SK-N-MC (cell line): ENCODE measurements around the gene PDE11A.
"Not testable (repeated sequence)": the region's sequence is repeated elsewhere in the genome, so short reads cannot be mapped to it uniquely, and the experiment has no call there.

ENCODE experiments used
- DNase-seq: peaks from one replicate; pipeline ENCODE4 v3.0.0-alpha.2; 2011; ENCODE audit warnings: low read depth, low spot score
- H3K27ac ChIP-seq: fragments of 200-600 bp; sonication (generic); 2 replicates; pipeline ENCODE4 v1.5.1; 2016; ENCODE audit warnings: mixed run types
- H3K36me3 ChIP-seq: fragments of 200-600 bp; sonication (generic); 2 replicates; pipeline ENCODE4 v1.6.1; 2017; ENCODE audit warnings: antibody characterized with exemption, low read length, mixed read lengths; ENCODE audit not compliant: insufficient read depth
- H3K4me3 ChIP-seq: fragments of 200-600 bp; sonication (generic); 2 replicates; pipeline ENCODE4 v1.5.1; 2016
- H3K9ac ChIP-seq: fragments of 200-600 bp; sonication (generic); 2 replicates; pipeline ENCODE4 v1.8.0; 2017; ENCODE audit warnings: mixed run types, mixed read lengths; ENCODE audit not compliant: insufficient read length
- H3K9me3 ChIP-seq: fragments of 200-600 bp; sonication (generic); 2 replicates; pipeline ENCODE4 v1.6.1; 2017; ENCODE audit warnings: low read depth, mild to moderate bottlenecking, antibody characterized with exemption, low read length, moderate library complexity, mixed read lengths
- EZH2 ChIP-seq: fragments of 200-600 bp; sonication (generic); IDR thresholded peaks from one replicate; pipeline ENCODE4 v1.6.1; 2017; ENCODE audit warnings: antibody characterized with exemption
- FOXP2 ChIP-seq: optimal IDR thresholded peaks from 2 replicates; pipeline ENCODE3; 2011; ENCODE audit warnings: mild to moderate bottlenecking, moderate library complexity; ENCODE audit not compliant: insufficient read depth; ENCODE audit errors: extremely low read length, control extremely low read depth
- POLR2AphosphoS5 ChIP-seq: IDR thresholded peaks from 2 replicates; pipeline ENCODE4 v1.6.1; 2012; ENCODE audit warnings: mild to moderate bottlenecking, low read depth, low read length, borderline replicate concordance

Gene PDE11A

GRCh38 chr2:178068823-178069454 lies 3.6 kb downstream of the PDE11A start:
- no peak overlapping the region for H3K9ac ChIP-seq
- no peak overlapping the region for H3K4me3 ChIP-seq
- H3K36me3 ChIP-seq, result no peaks in the 10 kb centered on the region
- H3K27ac ChIP-seq, result no peak overlapping the region
- TF ChIP-seq FOXP2 (no peak), EZH2 (no peak), POLR2AphosphoS5 (no peak)
- DNase-seq, result no peak
- no peaks in the 10 kb centered on the region for H3K9me3 ChIP-seq

DNA sequence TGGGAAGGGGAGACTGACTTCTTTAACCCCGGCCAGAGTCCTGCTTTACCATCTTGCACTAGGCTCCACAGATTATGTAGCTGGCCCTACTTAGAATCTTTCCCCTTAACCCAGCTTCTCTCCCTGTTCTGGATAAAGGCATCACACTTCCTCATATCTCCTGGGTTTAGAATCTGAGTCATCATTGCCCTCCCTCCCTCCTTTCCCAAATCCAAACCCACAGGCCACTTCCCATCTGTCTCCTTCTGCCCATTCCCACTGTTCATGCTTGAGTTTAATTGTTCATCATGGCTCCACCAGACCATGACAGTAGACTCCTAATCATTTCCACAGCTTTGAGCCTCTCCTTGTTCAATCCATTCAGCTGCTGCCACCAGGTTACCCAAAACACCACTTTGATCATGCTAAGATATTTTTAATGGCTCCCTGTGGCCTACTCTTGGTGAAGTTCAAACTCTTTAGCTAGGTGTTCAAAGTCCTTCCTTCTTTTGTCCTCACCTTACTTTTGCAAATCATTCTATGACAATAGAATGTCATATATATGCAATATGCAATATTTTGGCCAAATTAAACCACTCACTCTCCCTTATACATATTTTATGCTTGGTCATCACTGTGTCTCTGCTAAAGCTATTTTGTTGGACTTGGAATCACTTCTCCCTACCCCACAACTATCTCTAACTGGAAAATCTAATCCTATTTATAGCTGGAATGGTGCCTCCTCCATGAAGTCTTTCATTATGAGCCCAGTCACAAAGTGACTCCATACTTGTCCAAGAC lies 5.5 kb downstream of the PDE11A start:
- H3K36me3 ChIP-seq, result no peaks in the 10 kb centered on the region
- TF ChIP-seq EZH2 (no peak), FOXP2 (no peak), POLR2AphosphoS5 (no peak)
- no peaks in the 10 kb centered on the region for H3K9me3 ChIP-seq
- no peak for DNase-seq
- no peak overlapping the region for H3K4me3 ChIP-seq
- H3K27ac ChIP-seq, result no peak overlapping the region
- H3K9ac ChIP-seq, result no peak overlapping the region

- no peak for DNase-seq
- Histone ChIP-seq H3K9ac (no peak overlapping the region), H3K27ac (no peak overlapping the region), H3K9me3 (no peaks in the 10 kb centered on the region), H3K4me3 (no peak overlapping the region), H3K36me3 (no peaks in the 10 kb centered on the region)
- no peak for TF ChIP-seq EZH2
- no peak for TF ChIP-seq FOXP2
- no peak for TF ChIP-seq POLR2AphosphoS5
These were observed 6.3 kb downstream of the PDE11A start for GRCh38 chr2:178066324-178066723.

- no peak overlapping the region for H3K27ac ChIP-seq
- DNase-seq, result no peak
- no peak overlapping the region for H3K4me3 ChIP-seq
- no peaks in the 10 kb centered on the region for H3K9me3 ChIP-seq
- no peak overlapping the region for H3K9ac ChIP-seq
- TF ChIP-seq EZH2, result no peak
- no peaks in the 10 kb centered on the region for H3K36me3 ChIP-seq
These were observed 12.9 kb downstream of the PDE11A start for GRCh38 chr2:178059681-178060080.

DNA sequence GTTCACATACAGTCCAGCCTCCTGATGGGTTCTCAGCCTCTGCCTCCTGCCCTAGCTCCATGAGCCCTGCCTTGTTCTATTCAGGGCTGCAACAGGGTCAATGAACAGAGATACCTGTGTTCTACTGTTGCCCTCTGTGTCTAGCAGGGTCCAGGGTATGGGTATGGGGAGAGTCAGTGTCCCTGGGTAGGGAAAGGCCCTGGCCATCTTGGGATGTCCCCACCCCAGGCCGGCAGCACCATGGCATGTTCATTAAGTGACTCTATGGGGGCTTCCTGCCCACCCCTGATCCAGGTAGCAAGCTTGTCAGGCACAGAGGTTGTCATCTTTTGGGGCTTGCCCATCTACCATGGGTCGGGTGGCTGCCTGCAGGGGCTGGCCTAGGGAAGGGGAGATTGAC lies 13.5 kb downstream of the PDE11A start:
- no peak for DNase-seq
- TF ChIP-seq FOXP2, result no peak
- TF ChIP-seq EZH2, result no peak
- TF ChIP-seq POLR2AphosphoS5, result no peak
- Histone ChIP-seq H3K36me3 (no peaks in the 10 kb centered on the region), H3K9me3 (no peaks in the 10 kb centered on the region), H3K9ac (no peak overlapping the region), H3K4me3 (no peak overlapping the region), H3K27ac (no peak overlapping the region)

DNA sequence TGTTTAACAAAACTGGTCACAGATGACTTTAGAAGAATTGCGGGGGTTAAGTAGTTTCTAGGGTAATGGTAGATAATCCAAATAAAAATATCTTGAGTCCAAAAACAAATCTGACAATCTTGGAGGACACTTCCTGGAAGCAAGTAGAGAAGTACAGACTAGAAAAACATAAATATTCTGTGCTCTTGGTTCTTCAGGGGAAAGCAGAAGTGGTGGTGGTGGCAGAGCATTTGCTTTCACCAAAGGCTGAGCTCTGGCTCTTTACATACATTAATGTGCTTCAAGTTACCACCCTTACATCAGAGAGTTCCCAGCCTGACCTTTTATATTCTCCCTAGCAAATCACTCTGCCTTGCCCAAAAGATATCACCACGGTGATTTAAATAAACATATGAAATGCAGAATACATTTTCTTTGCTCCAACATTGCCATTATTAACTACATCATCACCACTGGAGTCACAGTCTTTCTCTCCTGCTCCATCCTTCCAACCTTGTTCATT lies 15.3 kb downstream of the PDE11A start:
- no peaks in the 10 kb centered on the region for H3K9me3 ChIP-seq
- H3K9ac ChIP-seq, result no peak overlapping the region
- DNase-seq, result no peak
- H3K36me3 ChIP-seq, result no peaks in the 10 kb centered on the region
- TF ChIP-seq EZH2, result no peak
- TF ChIP-seq FOXP2, result no peak
- no peak for TF ChIP-seq POLR2AphosphoS5
- H3K4me3 ChIP-seq, result no peak overlapping the region
- H3K27ac ChIP-seq, result no peak overlapping the region

DNA sequence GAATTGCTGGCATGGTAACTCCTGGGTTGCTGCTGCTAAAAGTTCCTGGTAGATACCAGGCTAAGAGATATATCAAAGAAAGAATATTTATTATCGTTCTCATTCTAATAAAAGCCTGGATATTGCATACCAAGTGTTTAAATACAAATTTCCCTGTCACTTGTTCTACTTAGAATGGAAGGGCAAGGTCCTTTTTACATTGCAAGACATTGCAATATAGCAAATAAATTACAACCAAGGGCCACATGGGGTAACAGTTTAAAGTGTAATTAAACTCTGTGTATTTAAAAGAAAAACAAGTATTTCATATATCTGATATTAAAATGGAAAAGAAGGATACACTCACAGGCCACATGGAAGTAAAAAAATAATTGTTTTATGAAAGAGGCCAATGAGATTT lies 16.2 kb downstream of the PDE11A start:
- no peaks in the 10 kb centered on the region for H3K36me3 ChIP-seq
- no peak overlapping the region for H3K27ac ChIP-seq
- H3K9ac ChIP-seq, result no peak overlapping the region
- TF ChIP-seq POLR2AphosphoS5 (no peak), FOXP2 (no peak), EZH2 (no peak)
- no peak overlapping the region for H3K4me3 ChIP-seq
- no peak for DNase-seq
- no peaks in the 10 kb centered on the region for H3K9me3 ChIP-seq

- H3K9ac ChIP-seq, H3K27ac ChIP-seq, H3K4me3 ChIP-seq, H3K36me3 ChIP-seq, DNase-seq, H3K9me3 ChIP-seq: not testable (repeated sequence)
These were observed 21.3 kb downstream of the PDE11A start for GRCh38 chr2:178051257-178051656.

DNA sequence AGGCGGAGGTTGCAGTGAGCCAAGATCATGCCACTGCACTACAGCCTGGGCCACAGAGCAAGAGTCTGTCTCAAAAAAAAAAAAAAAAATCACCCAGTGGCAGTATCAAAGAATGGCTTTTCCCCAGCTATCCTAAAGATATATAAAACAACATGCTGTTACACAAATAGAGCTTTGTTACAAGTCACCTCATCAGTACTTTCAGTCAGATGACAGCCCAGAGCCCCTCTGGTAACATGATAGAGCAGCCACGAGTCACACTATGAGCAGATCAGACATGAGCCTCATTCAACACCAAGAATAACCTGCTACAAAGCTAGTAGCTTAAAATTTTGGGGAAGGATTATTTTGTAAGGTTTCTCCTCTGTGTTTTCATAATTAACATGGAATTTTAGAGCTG lies 25.2 kb downstream of the PDE11A start:
- Histone ChIP-seq H3K36me3 (no peaks in the 10 kb centered on the region), H3K27ac (no peak overlapping the region), H3K9ac (no peak overlapping the region), H3K4me3 (no peak overlapping the region), H3K9me3 (no peaks in the 10 kb centered on the region)
- no peak for DNase-seq
- TF ChIP-seq EZH2 (no peak), FOXP2 (no peak)
